GM12878 (cell line): ENCODE measurements around the gene SPAG16. TPM values are rescaled to one million over a fixed set of nuclear protein-coding genes. Genes with fewer than 3 reads are reported as not detected.
"Not testable (repeated sequence)": the region's sequence is repeated elsewhere in the genome, so short reads cannot be mapped to it uniquely, and the experiment has no call there.

Source experiments
- ATAC-seq: fragments of 200-7000 bp; cut with Tn5 transposase; 3 replicates; pipeline ENCODE4 v1.9.1; 2020; ENCODE audit warnings: mild to moderate bottlenecking, moderate library complexity
- BruUV-seq: library from RNA; stranded (reverse); fragments of 400-500 nt; replicated peaks from 2 replicates; lab custom pipeline; 2021; lab: Mats Ljungman, UMichigan
- CTCF ChIA-PET: fragments of 300-600 bp; sonication (Branson Sonifier 250); formaldehyde crosslinking; extraction: SDS; loops from one replicate; lab custom pipeline; 2021; ENCODE audit warnings: inconsistent platforms; lab: Yijun Ruan, JAX
- POLR2A ChIA-PET: fragments of 350-600 bp; formaldehyde crosslinking; extraction: SDS; loops from one replicate; lab custom pipeline; 2021; ENCODE audit warnings: inconsistent platforms; lab: Charles Lee
- RAD21 ChIA-PET: fragments of 300-600 bp; sonication (Branson Sonifier 250); formaldehyde crosslinking; loops from one replicate; lab custom pipeline; 2023; ENCODE audit warnings: antibody characterized with exemption; ENCODE audit not compliant: unreplicated experiment; lab: Charles Lee
- SMC1A ChIA-PET: fragments of 300-600 bp; sonication (Branson Sonifier 250); formaldehyde crosslinking; loops from one replicate; lab custom pipeline; 2023; ENCODE audit not compliant: unreplicated experiment, uncharacterized antibody; lab: Charles Lee
- DNase-seq: peaks from one replicate; pipeline ENCODE4 v3.0.0-alpha.2; 2011; ENCODE audit warnings: low read depth, low spot score
- FAIRE-seq: peaks from 3 replicates; lab custom pipeline; 2011; peaks lifted over from hg19 to GRCh38; lab: Jason Lieb, UNC
- H2AFZ ChIP-seq: 2 replicates; pipeline ENCODE4 v1.6.0; 2011; ENCODE audit warnings: low read depth, low read length, control low read depth; ENCODE audit not compliant: control insufficient read depth
- H3K27ac ChIP-seq: 2 replicates; pipeline ENCODE4 v1.5.1; 2011; ENCODE audit warnings: control low read depth; ENCODE audit not compliant: control insufficient read depth, insufficient read depth
- H3K27me3 ChIP-seq, 2 experiments: replicated peaks in 1 of 2; 2 replicates each; pipeline versions ENCODE4 v1.6.0 to v1.6.1; 2011; ENCODE audit warnings: low read length in 1 of 2; ENCODE audit not compliant: control insufficient read depth in 2 of 2, insufficient read depth in 2 of 2
- H3K36me3 ChIP-seq, 2 experiments: 2 replicates each; pipeline ENCODE4 v1.5.1; 2011; ENCODE audit warnings: low read length in 1 of 2; ENCODE audit not compliant: control insufficient read depth in 2 of 2, insufficient read depth in 2 of 2
- H3K4me1 ChIP-seq: 2 replicates; pipeline ENCODE4 v1.6.1; 2011; ENCODE audit warnings: mild to moderate bottlenecking, low read length, moderate library complexity, mixed read lengths; ENCODE audit not compliant: control insufficient read depth, insufficient read depth
- H3K4me2 ChIP-seq: 2 replicates; pipeline ENCODE4 v1.6.0; 2011; ENCODE audit warnings: control low read depth; ENCODE audit not compliant: control insufficient read depth, insufficient read depth
- H3K4me3 ChIP-seq: fragments of 200-600 bp; sonication (generic); 2 replicates; pipeline ENCODE4 v1.5.1; 2016
- H3K79me2 ChIP-seq: 2 replicates; pipeline ENCODE4 v1.6.0; 2011; ENCODE audit warnings: low read length; ENCODE audit not compliant: control insufficient read depth, insufficient read depth
- H3K9ac ChIP-seq: 2 replicates; pipeline ENCODE4 v1.8.0; 2011; ENCODE audit warnings: low read length, control low read depth, mixed read lengths; ENCODE audit not compliant: control insufficient read depth, insufficient read depth
- H3K9me3 ChIP-seq: replicated peaks from 3 replicates; pipeline ENCODE4 v1.5.1; 2011; ENCODE audit warnings: mild to moderate bottlenecking, low read length; ENCODE audit not compliant: control insufficient read depth, insufficient read depth
- H4K20me1 ChIP-seq: 2 replicates; pipeline ENCODE4 v1.6.0; 2011; ENCODE audit not compliant: control insufficient read depth, insufficient read depth
- CHD1 ChIP-seq: IDR thresholded peaks from 2 replicates; pipeline ENCODE4 v1.6.1; 2012; ENCODE audit warnings: low read depth, low read length, improper control_type of control experiment
- EED ChIP-seq: sonication (generic); IDR thresholded peaks from 2 replicates; pipeline ENCODE4 v1.6.1; 2016; ENCODE audit warnings: antibody characterized with exemption, low read depth
- POLR2AphosphoS5 ChIP-seq: IDR thresholded peaks from 2 replicates; pipeline ENCODE4 v1.6.1; 2011; ENCODE audit warnings: mild to moderate bottlenecking, low read length, inconsistent platforms
- WGBS: methylation state at CpG from one replicate; pipeline ENCODE4 v1.1.6; 2016; ENCODE audit warnings: low lambda C conversion rate; ENCODE audit not compliant: insufficient replicate concordance, insufficient coverage; ENCODE audit errors: missing lambda C conversion rate; 5-methylcytosine and 5-hydroxymethylcytosine counted together
- in situ Hi-C: fragments of 300-500 bp; cut with MboI; formaldehyde crosslinking; loops from 9 replicates; pipeline ENCODE4 v1.14.3; 2018; ENCODE audit warnings: mixed read lengths
- intact Hi-C: fragments of 100-400 bp; cut with micrococcal nuclease; formaldehyde crosslinking; loops from one replicate; pipeline ENCODE4 v1.14.2; 2022; ENCODE audit not compliant: unreplicated experiment
- polyA plus RNA-seq, 11 experiments: library from polyadenylated mRNA; depleted of rRNA in 4 of 11; unstranded in 6 of 11; stranded (reverse) in 5 of 11; fragments of >200 nt; fragmentation: Nextera tagmentation in 4 of 11; fragmentation: Illumina TruSeq in 1 of 11; extraction: Ambion mirVana in 4 of 11; extraction: Trizol in 1 of 11; gene quantifications; 1 replicate in 1 of 11; 2 replicates in 10 of 11; pipeline versions ENCODE4 v1.2.1 to v1.2.3, GENCODE V29; 2011 to 2016; ENCODE audit warnings: inconsistent platforms in 2 of 11, missing spikeins in 2 of 11, low read depth in 1 of 11
- total RNA-seq, 4 experiments: library from RNA; depleted of rRNA in 3 of 4; stranded (reverse); fragments of >200 nt in 3 of 4; fragmentation: Illumina TruSeq in 1 of 4; extraction: Trizol in 1 of 4; gene quantifications; 2 replicates each; pipeline versions ENCODE4 v1.2.1 to v1.2.3, GENCODE V29; 2013 to 2021
- TF ChIP-seq, protein P1 (sequence below): IDR thresholded peaks from 2 replicates; pipeline ENCODE4 v1.6.1; 2012; ENCODE audit warnings: low read length, inconsistent platforms

SPAG16 gene
- total and polyA plus RNA-seq, 10 of the 15 experiments (the other 5 are each of a cell fraction or from before 2014, with no cell fraction given) = 6.0 to 25.0 (median 15.2) TPM

DNA sequence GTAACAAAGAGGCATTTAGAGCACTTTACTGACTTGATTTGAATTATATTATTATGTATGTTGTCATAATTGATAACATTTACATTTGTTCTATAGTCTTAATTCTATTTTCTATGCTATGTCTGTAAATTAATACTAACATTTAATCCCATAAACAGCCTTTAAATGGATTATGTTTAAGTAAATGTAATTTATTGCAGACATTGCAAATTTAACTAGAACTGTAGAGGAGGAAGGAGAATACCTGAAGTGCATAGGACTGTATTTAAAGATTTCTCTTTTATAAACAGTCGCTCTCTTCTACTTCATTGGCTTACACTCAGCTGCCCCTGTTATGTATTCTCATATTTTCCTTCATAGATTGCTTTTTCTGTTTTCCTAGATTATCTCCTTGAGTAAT is 92.4 kb downstream of the SPAG16 start (continued):
- TF ChIP-seq, protein P1, sequence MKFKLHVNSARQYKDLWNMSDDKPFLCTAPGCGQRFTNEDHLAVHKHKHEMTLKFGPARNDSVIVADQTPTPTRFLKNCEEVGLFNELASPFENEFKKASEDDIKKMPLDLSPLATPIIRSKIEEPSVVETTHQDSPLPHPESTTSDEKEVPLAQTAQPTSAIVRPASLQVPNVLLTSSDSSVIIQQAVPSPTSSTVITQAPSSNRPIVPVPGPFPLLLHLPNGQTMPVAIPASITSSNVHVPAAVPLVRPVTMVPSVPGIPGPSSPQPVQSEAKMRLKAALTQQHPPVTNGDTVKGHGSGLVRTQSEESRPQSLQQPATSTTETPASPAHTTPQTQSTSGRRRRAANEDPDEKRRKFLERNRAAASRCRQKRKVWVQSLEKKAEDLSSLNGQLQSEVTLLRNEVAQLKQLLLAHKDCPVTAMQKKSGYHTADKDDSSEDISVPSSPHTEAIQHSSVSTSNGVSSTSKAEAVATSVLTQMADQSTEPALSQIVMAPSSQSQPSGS = no peak
- TF ChIP-seq POLR2AphosphoS5 (no peak), EED (no peak), CHD1 (no peak)

DNA sequence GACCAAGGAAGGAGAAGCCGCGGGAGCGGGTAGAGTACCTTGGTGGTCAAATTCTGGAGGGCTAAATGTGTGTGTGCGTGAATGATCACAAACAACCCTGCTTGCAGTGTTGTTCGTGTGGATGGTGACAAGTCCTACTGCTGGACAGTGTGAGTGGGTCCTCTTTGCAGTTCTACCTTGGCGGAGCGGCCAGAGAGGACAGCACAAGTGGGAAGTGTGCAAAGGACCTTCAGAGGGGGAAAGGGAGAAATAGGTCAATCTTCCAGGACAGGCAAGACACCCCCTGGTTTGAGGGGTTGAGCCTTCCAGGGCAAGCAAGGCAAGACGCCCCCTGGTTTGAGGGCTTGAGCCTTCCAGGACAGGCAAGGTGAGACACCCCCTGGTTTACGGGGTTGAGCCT is 122.8 kb downstream of the SPAG16 start:
- H3K27ac ChIP-seq, H3K4me3 ChIP-seq, H3K27me3 ChIP-seq, in situ Hi-C loops, H4K20me1 ChIP-seq, H3K79me2 ChIP-seq, H3K36me3 ChIP-seq, DNase-seq, POLR2A ChIA-PET, ATAC-seq, H3K4me1 ChIP-seq, BruUV-seq, H3K9ac ChIP-seq, H3K4me2 ChIP-seq, intact Hi-C loops, H3K9me3 ChIP-seq, RAD21 ChIA-PET, H2AFZ ChIP-seq, SMC1A ChIA-PET, CTCF ChIA-PET, FAIRE-seq: not testable (repeated sequence)
- WGBS = 62% methylated on average over 9 of the region's 9 CpGs

DNA sequence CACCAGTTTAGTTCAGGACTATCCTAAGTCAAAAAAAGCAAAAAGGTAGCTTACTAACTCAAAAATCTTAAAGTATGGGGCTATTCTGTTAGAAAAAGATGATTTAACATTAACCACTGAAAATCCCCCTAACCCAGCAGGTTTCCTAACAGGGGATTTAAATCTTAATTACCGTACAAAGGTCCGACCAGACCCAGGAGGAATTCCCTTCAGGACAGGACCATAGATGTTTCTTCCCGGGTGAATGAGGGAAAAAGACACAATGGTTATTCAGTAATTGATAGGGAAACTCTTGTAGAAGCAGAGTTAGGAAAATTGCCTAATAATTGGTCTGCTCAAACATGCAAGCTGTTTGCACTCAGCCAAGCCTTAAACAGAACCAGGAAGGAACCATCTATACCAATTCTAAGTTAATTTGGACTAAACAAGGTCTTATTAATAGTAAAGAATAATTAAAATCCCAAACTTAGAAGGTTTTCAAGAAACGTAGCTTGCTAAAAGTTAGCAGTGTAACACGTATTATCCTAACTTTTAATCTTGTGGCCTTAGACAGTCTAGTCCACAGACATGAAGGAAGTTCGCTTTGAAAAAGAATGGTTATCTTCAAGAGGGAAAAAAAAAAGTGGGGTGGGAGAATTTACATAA is 124.3 kb downstream of the SPAG16 start:
- not testable (repeated sequence) for FAIRE-seq, H3K4me2 ChIP-seq

DNA sequence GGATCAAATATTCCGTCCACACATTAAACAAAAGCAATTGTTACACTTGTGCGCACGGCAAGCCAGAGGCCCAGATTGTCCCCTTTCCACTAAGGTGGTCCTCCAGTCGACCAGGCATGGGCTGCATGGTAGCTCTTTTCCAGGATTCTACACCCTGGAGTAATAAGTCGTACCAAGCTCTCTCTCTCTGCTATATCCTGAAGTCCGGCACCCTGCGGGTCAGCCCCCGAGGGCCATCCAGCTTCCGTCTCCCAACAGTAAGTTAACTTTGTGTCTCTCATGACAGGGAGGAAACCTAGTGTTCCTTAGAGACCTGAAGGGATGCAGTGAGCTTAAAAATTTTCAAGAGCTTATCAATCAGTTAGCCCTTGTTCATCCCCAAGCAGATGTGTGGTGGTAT is 126.4 kb downstream of the SPAG16 start:
- DNase-seq, H3K36me3 ChIP-seq, RAD21 ChIA-PET, H3K4me3 ChIP-seq, H3K9me3 ChIP-seq, ATAC-seq, intact Hi-C loops, H3K9ac ChIP-seq, H2AFZ ChIP-seq, H3K79me2 ChIP-seq, FAIRE-seq, H3K4me1 ChIP-seq, CTCF ChIA-PET, POLR2A ChIA-PET, H3K27ac ChIP-seq, BruUV-seq, SMC1A ChIA-PET, in situ Hi-C loops, H4K20me1 ChIP-seq, H3K27me3 ChIP-seq, H3K4me2 ChIP-seq: not testable (repeated sequence)
- 66% methylated on average over 9 of the region's 9 CpGs for WGBS

More for the DNA sequence above, 124.3 kb downstream of the SPAG16 start:
- BruUV-seq, DNase-seq, H4K20me1 ChIP-seq, H3K9ac ChIP-seq, POLR2A ChIA-PET, RAD21 ChIA-PET, intact Hi-C loops, in situ Hi-C loops, H2AFZ ChIP-seq, H3K9me3 ChIP-seq, SMC1A ChIA-PET, H3K36me3 ChIP-seq, H3K27me3 ChIP-seq, H3K27ac ChIP-seq, ATAC-seq, CTCF ChIA-PET, H3K79me2 ChIP-seq, H3K4me3 ChIP-seq, H3K4me1 ChIP-seq: not testable (repeated sequence)
- WGBS = 47% methylated on average over 6 of the region's 6 CpGs
